NCI-H2029 (cell line): ENCODE measurements around the gene INHA.

Experiments
- DNase-seq: peaks from one replicate; lab custom pipeline; 2025; lab: John Stamatoyannopoulos, UW

INHA gene

GRCh38 chr2:219575566-219576504, 3.7 kb downstream of the INHA start:
- DNase-seq, result no peak

- DNase-seq, result peak; percentile 22
Measured at GRCh38 chr2:219576505-219577388, 4.6 kb downstream of the INHA start.

GRCh38 chr2:219578811-219579613, 6.9 kb downstream of the INHA start:
- no peak for DNase-seq

GRCh38 chr2:219581346-219581745, 9.2 kb downstream of the INHA start:
- DNase-seq, result no peak

GRCh38 chr2:219591091-219591490, 19.0 kb downstream of the INHA start:
- no peak for DNase-seq

- DNase-seq, result no peak
Measured at GRCh38 chr2:219592736-219593135, 20.6 kb downstream of the INHA start.

GRCh38 chr2:219593154-219593553, 21.0 kb downstream of the INHA start:
- DNase-seq, result no peak

- DNase-seq, result no peak
Measured at GRCh38 chr2:219595256-219595655, 23.1 kb downstream of the INHA start.

- no peak for DNase-seq
Measured at GRCh38 chr2:219596954-219597551, 24.9 kb downstream of the INHA start.

- peak; percentile 92 for DNase-seq
Measured at GRCh38 chr2:219597552-219598307, 25.6 kb downstream of the INHA start, which contains the start of gene STK11IP. Gene STK11IP (plus strand): TSS chr2:219597857. CDS start chr2:219598120, 263 bp downstream.

- peak; percentile 1 for DNase-seq
Measured at GRCh38 chr2:219598308-219599078, 26.4 kb downstream of the INHA start.

GRCh38 chr2:219603771-219604170, 31.7 kb downstream of the INHA start:
- no peak for DNase-seq

GRCh38 chr2:219605607-219605954, 33.5 kb downstream of the INHA start:
- DNase-seq, result no peak

- no peak for DNase-seq
Measured at GRCh38 chr2:219607931-219608330, 35.8 kb downstream of the INHA start.

GRCh38 chr2:219608399-219608964, 36.4 kb downstream of the INHA start:
- no peak for DNase-seq

- no peak for DNase-seq
Measured at GRCh38 chr2:219609149-219609750, 37.1 kb downstream of the INHA start.

- no peak for DNase-seq
Measured at GRCh38 chr2:219611306-219611705, 39.2 kb downstream of the INHA start.

- DNase-seq, result no peak
Measured at GRCh38 chr2:219611866-219612576, 39.9 kb downstream of the INHA start.
